SK-N-SH (cell line): Measurements from ENCODE around the gene NAV2. TPM values are rescaled to one million over a fixed set of nuclear protein-coding genes. Genes with fewer than 3 reads are reported as not detected.

Source experiments
- CTCF ChIA-PET: fragments of 300-600, 350-600 bp; formaldehyde crosslinking; extraction: SDS; loops from one replicate; lab custom pipeline; 2021; lab: Yijun Ruan, JAX
- POLR2A ChIA-PET: fragments of 350-600 bp; sonication (Branson Sonifier 250); formaldehyde crosslinking; extraction: SDS; loops from one replicate; lab custom pipeline; 2020; ENCODE audit warnings: antibody characterized with exemption, inconsistent platforms; lab: Yijun Ruan, JAX
- DNase-seq: peaks from one replicate; pipeline ENCODE4 v3.0.0; 2012
- H2AFZ ChIP-seq: fragments of 200-600 bp; sonication (generic); 2 replicates; pipeline ENCODE4 v1.8.1; 2016; ENCODE audit warnings: antibody characterized with exemption, mild to moderate bottlenecking, low read depth
- H3F3A ChIP-seq: fragments of 200-600 bp; sonication (generic); replicated peaks from 2 replicates; pipeline ENCODE3; 2016; ENCODE audit warnings: antibody characterized with exemption, mild to moderate bottlenecking; ENCODE audit not compliant: insufficient read depth
- H3K27ac ChIP-seq, 2 experiments: fragments of 200-500 bp in 1 of 2; fragments of 200-600 bp in 1 of 2; sonication (Bioruptor generic) in 1 of 2; sonication (generic), shearing (Covaris generic) in 1 of 2; 2 replicates each; pipeline versions ENCODE4 v1.5.1 to v1.6.1; 2014 to 2016; ENCODE audit warnings: low read depth in 2 of 2, inconsistent platforms in 1 of 2, low read length in 1 of 2, mild to moderate bottlenecking in 1 of 2, mixed read lengths in 1 of 2
- H3K27me3 ChIP-seq: fragments of 200-600 bp; sonication (generic), shearing (Covaris generic); 2 replicates; pipeline ENCODE4 v1.6.1; 2016; ENCODE audit warnings: mixed run types; ENCODE audit not compliant: insufficient read depth
- H3K36me3 ChIP-seq, 2 experiments: fragments of 200-500 bp in 1 of 2; fragments of 200-600 bp in 1 of 2; sonication (Bioruptor generic) in 1 of 2; sonication (generic) in 1 of 2; replicated peaks in 1 of 2; 2 replicates each; pipeline versions ENCODE3 to v1.5.1; 2014 to 2016; ENCODE audit warnings: low read length in 1 of 2, mild to moderate bottlenecking in 1 of 2; ENCODE audit not compliant: insufficient read depth in 2 of 2, control insufficient read depth in 1 of 2
- H3K4me1 ChIP-seq, 2 experiments: fragments of 200-500 bp in 1 of 2; fragments of 200-600 bp in 1 of 2; sonication (Bioruptor generic) in 1 of 2; sonication (generic), shearing (Covaris generic) in 1 of 2; 2 replicates each; pipeline versions ENCODE4 v1.5.1 to v1.6.1; 2014 to 2016; ENCODE audit warnings: low read depth in 1 of 2, low read length in 1 of 2, mixed run types in 1 of 2; ENCODE audit not compliant: insufficient read depth in 2 of 2, control insufficient read depth in 1 of 2
- H3K4me2 ChIP-seq: fragments of 200-600 bp; sonication (generic), shearing (Covaris generic); 2 replicates; pipeline ENCODE4 v1.6.1; 2017; ENCODE audit warnings: mixed run types
- H3K4me3 ChIP-seq, 2 experiments: fragments of 200-500 bp in 1 of 2; fragments of 200-600 bp in 1 of 2; sonication (Bioruptor generic) in 1 of 2; sonication (generic), shearing (Covaris generic) in 1 of 2; 2 replicates each; pipeline versions ENCODE4 v1.5.1 to v1.8.1; 2014 to 2016; ENCODE audit warnings: low read depth in 2 of 2, inconsistent platforms in 1 of 2, low read length in 1 of 2, mild to moderate bottlenecking in 1 of 2, mixed read lengths in 1 of 2, moderate library complexity in 1 of 2
- H3K79me2 ChIP-seq: fragments of 200-600 bp; sonication (generic); 2 replicates; pipeline ENCODE4 v1.8.1; 2017; ENCODE audit warnings: mild to moderate bottlenecking; ENCODE audit not compliant: insufficient read depth
- H3K9ac ChIP-seq: fragments of 200-600 bp; sonication (generic); 2 replicates; pipeline ENCODE4 v1.6.1; 2017; ENCODE audit warnings: mixed run types
- H3K9me2 ChIP-seq: fragments of 200-600 bp; sonication (generic); 2 replicates; pipeline ENCODE4 v1.6.1; 2017; ENCODE audit warnings: mixed run types
- H3K9me3 ChIP-seq: fragments of 200-600 bp; sonication (generic); 2 replicates; pipeline ENCODE4 v1.6.1; 2017; ENCODE audit warnings: mixed run types, mild to moderate bottlenecking, moderate library complexity
- H4K20me1 ChIP-seq: fragments of 200-600 bp; sonication (generic); 2 replicates; pipeline ENCODE4 v1.6.1; 2017; ENCODE audit warnings: mild to moderate bottlenecking, mixed run types; ENCODE audit not compliant: insufficient read depth
- CHD2 ChIP-seq: fragments of 150-350 bp; IDR thresholded peaks from 2 replicates; pipeline ENCODE4 v1.6.1; 2018; ENCODE audit warnings: low read length; ENCODE audit not compliant: partially characterized antibody
- EP300 ChIP-seq, 2 experiments: IDR thresholded peaks; 2 replicates each; pipeline versions ENCODE4 v1.4.0 to v1.6.1; 2012; ENCODE audit warnings: borderline replicate concordance in 1 of 2, low read depth in 1 of 2, low read length in 1 of 2
- FOSL2 ChIP-seq: IDR thresholded peaks from 2 replicates; pipeline ENCODE4 v1.4.0; 2012; ENCODE audit warnings: low read depth, mild to moderate bottlenecking, moderate library complexity, borderline replicate concordance
- GATA2 ChIP-seq: sonication (generic); formaldehyde crosslinking; IDR thresholded peaks from 2 replicates; pipeline ENCODE4 v1.5.0; 2020; ENCODE audit warnings: mild to moderate bottlenecking, missing genetic modification reagents
- JUND ChIP-seq: IDR thresholded peaks from 2 replicates; pipeline ENCODE4 v1.4.0; 2012
- MEF2A ChIP-seq: IDR thresholded peaks from 2 replicates; pipeline ENCODE4 v1.4.0; 2012; ENCODE audit warnings: low read depth, borderline replicate concordance
- MXI1 ChIP-seq: IDR thresholded peaks from 2 replicates; pipeline ENCODE4 v1.6.1; 2012; ENCODE audit warnings: mild to moderate bottlenecking, low read depth, low read length, improper control_type of control experiment
- NFIC ChIP-seq: IDR thresholded peaks from 2 replicates; pipeline ENCODE4 v1.4.0; 2012; ENCODE audit warnings: borderline replicate concordance
- PBX3 ChIP-seq: IDR thresholded peaks from 2 replicates; pipeline ENCODE4; 2012
- POLR2AphosphoS5 ChIP-seq: IDR thresholded peaks from 2 replicates; pipeline ENCODE4 v1.6.1; 2012; ENCODE audit warnings: low read depth, low read length
- RAD21 ChIP-seq: IDR thresholded peaks from 2 replicates; pipeline ENCODE4 v1.6.1; 2012; ENCODE audit warnings: mild to moderate bottlenecking, low read length
- SMC3 ChIP-seq: IDR thresholded peaks from 2 replicates; pipeline ENCODE4 v1.6.1; 2012; ENCODE audit warnings: low read depth, low read length, improper control_type of control experiment
- TAF1 ChIP-seq: IDR thresholded peaks from 2 replicates; pipeline ENCODE4 v1.6.1; 2012; ENCODE audit warnings: low read depth, mild to moderate bottlenecking, low read length, moderate library complexity, borderline replicate concordance
- TEAD4 ChIP-seq: IDR thresholded peaks from 2 replicates; pipeline ENCODE4 v1.4.0; 2012; ENCODE audit warnings: mild to moderate bottlenecking, borderline replicate concordance; ENCODE audit not compliant: insufficient read depth
- USF1 ChIP-seq: IDR thresholded peaks from 2 replicates; pipeline ENCODE4 v1.4.0; 2012; ENCODE audit warnings: low read depth, borderline replicate concordance
- USF2 ChIP-seq: fragments of 150-350 bp; IDR thresholded peaks from 2 replicates; pipeline ENCODE4 v1.6.1; 2017; ENCODE audit warnings: antibody characterized with exemption, low read length, low read depth, borderline replicate concordance
- whole genome bisulfite sequencing: methylation state at CpG from one replicate; pipeline ENCODE4 v1.1.6; 2017; ENCODE audit warnings: low lambda C conversion rate; 5-methylcytosine and 5-hydroxymethylcytosine counted together
- polyA plus RNA-seq, 3 experiments: library from polyadenylated mRNA; depleted of rRNA; stranded (reverse); fragments of >200 nt; gene quantifications; 2 replicates each; pipeline ENCODE4 v1.2.3, GENCODE V29; 2012
- TF ChIP-seq, protein P1 (sequence below): fragments of 150-350 bp; IDR thresholded peaks from 2 replicates; pipeline ENCODE4 v1.6.1; 2016; ENCODE audit warnings: mild to moderate bottlenecking, low read depth, low read length
- TF ChIP-seq, protein P2 (sequence below): IDR thresholded peaks from 2 replicates; pipeline ENCODE4 v1.4.0; 2012; ENCODE audit warnings: low read depth

NAV2 gene
- polyA plus RNA-seq, 1 of the 3 experiments (the other 2 are of a cell fraction): 26.2 TPM

DNA sequence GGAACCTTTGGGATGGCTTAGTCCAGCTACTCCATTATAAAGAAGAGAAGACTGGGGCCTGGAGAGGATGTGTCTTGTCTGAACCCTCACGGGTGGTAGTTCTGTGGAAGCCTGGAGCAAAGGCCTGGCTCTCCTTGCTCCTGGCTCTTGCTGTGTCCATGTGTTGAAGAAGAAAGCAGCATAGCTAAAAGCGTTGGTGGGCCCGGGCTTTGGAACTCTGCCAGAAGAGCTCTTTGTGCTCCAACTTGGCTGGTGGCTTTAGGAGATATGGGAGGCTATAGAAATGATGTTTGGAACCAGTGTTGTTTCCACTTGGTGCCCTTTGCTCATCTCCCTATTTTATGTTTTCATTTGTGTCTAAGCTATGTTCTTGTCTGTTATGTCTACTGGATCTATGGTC, 316.6 kb downstream of the NAV2 start:
- no peaks in the 10 kb centered on the region for H3K27me3 ChIP-seq
- H4K20me1 ChIP-seq: peaks cover 50% of the 10 kb centered on the region
- peaks cover 12 to 49% of the 10 kb centered on the region in 2 experiments; a peak in 3 of 4 replicates for H3K4me1 ChIP-seq
- no peak overlapping the region for H2AFZ ChIP-seq
- POLR2A ChIA-PET: interaction anchor here (1.1 kb wide), 1 partner anchor 18 kb away, joined by 4 read pairs; no protein-coding TSS in a partner anchor
- H3K9me3 ChIP-seq: no peaks in the 10 kb centered on the region
- WGBS: 60% methylated on average over 3 of the region's 3 CpGs
- peaks cover 90% of the 10 kb centered on the region for H3K79me2 ChIP-seq
- H3K9ac ChIP-seq: no peak overlapping the region
- peaks cover 10 to 19% of the 10 kb centered on the region in 2 experiments for H3K36me3 ChIP-seq
- peak overlapping the region; percentile 25 to 91; a peak in 3 of 4 replicates for H3K27ac ChIP-seq
- TF ChIP-seq RAD21 (no peak), FOSL2 (no peak), USF2 (no peak), MEF2A (no peak), JUND (no peak), USF1 (no peak), TAF1 (no peak), TEAD4 (no peak), SMC3 (no peak), PBX3 (no peak), EP300 (IDR thresholded peaks at IDR 0.05; ENCODE audit: borderline replicate concordance in 1 of 2, low read depth in 1 of 2, low read length in 1 of 2) (no peak), CHD2 (no peak), MXI1 (no peak), POLR2AphosphoS5 (no peak), GATA2 (CRISPR knock-in tag) (no peak), NFIC (no peak)
- TF ChIP-seq, protein P1, sequence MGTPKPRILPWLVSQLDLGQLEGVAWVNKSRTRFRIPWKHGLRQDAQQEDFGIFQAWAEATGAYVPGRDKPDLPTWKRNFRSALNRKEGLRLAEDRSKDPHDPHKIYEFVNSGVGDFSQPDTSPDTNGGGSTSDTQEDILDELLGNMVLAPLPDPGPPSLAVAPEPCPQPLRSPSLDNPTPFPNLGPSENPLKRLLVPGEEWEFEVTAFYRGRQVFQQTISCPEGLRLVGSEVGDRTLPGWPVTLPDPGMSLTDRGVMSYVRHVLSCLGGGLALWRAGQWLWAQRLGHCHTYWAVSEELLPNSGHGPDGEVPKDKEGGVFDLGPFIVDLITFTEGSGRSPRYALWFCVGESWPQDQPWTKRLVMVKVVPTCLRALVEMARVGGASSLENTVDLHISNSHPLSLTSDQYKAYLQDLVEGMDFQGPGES: no peak
- TF ChIP-seq, protein P2, sequence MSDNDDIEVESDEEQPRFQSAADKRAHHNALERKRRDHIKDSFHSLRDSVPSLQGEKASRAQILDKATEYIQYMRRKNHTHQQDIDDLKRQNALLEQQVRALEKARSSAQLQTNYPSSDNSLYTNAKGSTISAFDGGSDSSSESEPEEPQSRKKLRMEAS: no peak
- no peak overlapping the region for H3K4me2 ChIP-seq
- no peak for DNase-seq
- no peaks in the 10 kb centered on the region for H3K9me2 ChIP-seq
- no peak overlapping the region for H3K4me3 ChIP-seq
- peaks cover 42% of the 10 kb centered on the region for H3F3A ChIP-seq
- CTCF ChIA-PET: interaction anchor here (0.9 to 2.0 kb wide), 3 partner anchors 77 to 423 kb away, joined by 3 to 5 read pairs (median 3); no protein-coding TSS in a partner anchor
